Body of pancreas (tissue), 4 donors: ENCODE measurements around the gene PIK3R4. TPM values are rescaled to one million over a fixed set of nuclear protein-coding genes. Genes with fewer than 3 reads are reported as not detected.
A peak's percentile ranks its signal among the peaks of the same experiment; 100 is the strongest.

ENCODE experiments used
- ATAC-seq: fragments of 150-250 bp; one replicate; pipeline ENCODE4 v1.9.1; 2016
- DNase-seq, 4 donors: peaks; one replicate each; pipeline ENCODE4 v3.0.0-alpha.2; 2019
- H3K27ac ChIP-seq, 4 donors: fragments of 200-600 bp; sonication (generic); 1 replicate in 3 of 4; 2 replicates in 1 of 4; pipeline versions ENCODE4 v1.5.1 to v1.6.1; 2016 to 2019; ENCODE audit warnings: mild to moderate bottlenecking in 1 of 4, mixed read lengths in 1 of 4, moderate library complexity in 1 of 4
- H3K27me3 ChIP-seq, 2 donors: fragments of 200-600 bp; sonication (generic); one replicate each; pipeline ENCODE4 v1.6.0; 2016; ENCODE audit warnings: mild to moderate bottlenecking in 1 of 2
- H3K36me3 ChIP-seq, 2 donors: fragments of 200-600 bp; sonication (generic); replicated peaks in 1 of 2; 2 replicates each; pipeline ENCODE4 v1.5.1; 2016; ENCODE audit warnings: low read depth in 2 of 2; ENCODE audit not compliant: insufficient read depth in 1 of 2
- H3K4me1 ChIP-seq: fragments of 200-600 bp; sonication (generic); one replicate; pipeline ENCODE4 v1.6.0; 2016
- H3K4me3 ChIP-seq, 2 donors: fragments of 200-600 bp; sonication (generic); 1 replicate in 1 of 2; 2 replicates in 1 of 2; pipeline ENCODE4 v1.5.1; 2016 to 2019
- H3K9me3 ChIP-seq, 3 donors: fragments of 200-600 bp; sonication (generic); 1 replicate in 2 of 3; 2 replicates in 1 of 3; pipeline ENCODE4 v1.5.1; 2016
- POLR2A ChIP-seq, 3 donors: fragments of 450-650 bp; IDR thresholded peaks; one replicate each; pipeline ENCODE4 v1.6.1; 2016; ENCODE audit warnings: antibody characterized with exemption in 3 of 3, mild to moderate bottlenecking in 2 of 3
- WGBS, 2 donors: methylation state at CpG; one replicate each; pipeline ENCODE4 v1.1.5; 2017; 5-methylcytosine and 5-hydroxymethylcytosine counted together
- intact Hi-C: fragments of 100-400 bp; cut with DNase I; formaldehyde crosslinking; loops from one replicate; pipeline ENCODE4 v1.15.1; 2023
- total RNA-seq, 2 donors: library from RNA; depleted of rRNA; stranded (reverse); fragments of >200 nt; gene quantifications; one replicate each; pipeline ENCODE4 v1.1.0, GENCODE V29; 2016
- TF ChIP-seq, protein P1 (sequence below), 7 experiments: fragments of 450-650 bp in 4 of 7; fragments of 200-600 bp in 3 of 7; sonication (generic) in 3 of 7; IDR thresholded peaks; one replicate each; pipeline ENCODE4 v1.5.1; 2016 to 2019; ENCODE audit warnings: antibody characterized with exemption in 7 of 7

The PIK3R4 gene
- total RNA-seq, 2 donors from 2014 or later: 20.8 to 28.0 TPM

DNA sequence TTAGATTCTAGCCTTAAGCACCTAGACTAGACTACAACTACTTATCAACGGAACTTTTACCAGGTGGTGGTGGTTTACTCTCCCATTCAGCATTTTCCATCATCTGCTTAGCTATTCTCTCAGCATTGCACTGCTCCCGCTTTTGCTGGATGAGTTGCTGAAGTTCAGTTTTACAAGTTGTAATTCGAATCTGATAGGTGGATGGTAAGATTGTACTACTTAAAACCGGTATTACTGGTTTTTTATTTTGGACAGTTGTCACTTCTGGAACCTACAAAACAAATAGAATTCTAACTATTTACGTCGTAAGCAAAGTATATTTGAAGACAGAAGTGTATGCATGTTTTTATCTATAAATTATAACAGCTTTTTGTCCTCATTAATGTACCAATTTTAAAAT is 41.1 kb downstream of the PIK3R4 start:
- intact Hi-C loops: no loop called here

GRCh38 chr3:130702985-130703384 is 43.6 kb downstream of the PIK3R4 start:
- Histone ChIP-seq H3K27ac (no peak overlapping the region), H3K36me3 (no peaks in the 10 kb centered on the region), H3K9me3 (no peaks in the 10 kb centered on the region), H3K4me3 (no peak overlapping the region), H3K27me3 (no peaks in the 10 kb centered on the region), H3K4me1 (peaks cover 14% of the 10 kb centered on the region)
- ATAC-seq (no peak), DNase-seq (no peak)
- WGBS, 2 donors: 82 to 88% methylated on average over 3 of the region's 3 CpGs
- intact Hi-C loops: no loop called here
- TF ChIP-seq, protein P1, sequence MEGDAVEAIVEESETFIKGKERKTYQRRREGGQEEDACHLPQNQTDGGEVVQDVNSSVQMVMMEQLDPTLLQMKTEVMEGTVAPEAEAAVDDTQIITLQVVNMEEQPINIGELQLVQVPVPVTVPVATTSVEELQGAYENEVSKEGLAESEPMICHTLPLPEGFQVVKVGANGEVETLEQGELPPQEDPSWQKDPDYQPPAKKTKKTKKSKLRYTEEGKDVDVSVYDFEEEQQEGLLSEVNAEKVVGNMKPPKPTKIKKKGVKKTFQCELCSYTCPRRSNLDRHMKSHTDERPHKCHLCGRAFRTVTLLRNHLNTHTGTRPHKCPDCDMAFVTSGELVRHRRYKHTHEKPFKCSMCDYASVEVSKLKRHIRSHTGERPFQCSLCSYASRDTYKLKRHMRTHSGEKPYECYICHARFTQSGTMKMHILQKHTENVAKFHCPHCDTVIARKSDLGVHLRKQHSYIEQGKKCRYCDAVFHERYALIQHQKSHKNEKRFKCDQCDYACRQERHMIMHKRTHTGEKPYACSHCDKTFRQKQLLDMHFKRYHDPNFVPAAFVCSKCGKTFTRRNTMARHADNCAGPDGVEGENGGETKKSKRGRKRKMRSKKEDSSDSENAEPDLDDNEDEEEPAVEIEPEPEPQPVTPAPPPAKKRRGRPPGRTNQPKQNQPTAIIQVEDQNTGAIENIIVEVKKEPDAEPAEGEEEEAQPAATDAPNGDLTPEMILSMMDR (IDR thresholded peaks at IDR 0.05): no peak
- TF ChIP-seq POLR2A (IDR thresholded peaks at IDR 0.05): no peak

More for the DNA sequence above, 41.1 kb downstream of the PIK3R4 start:
- DNase-seq: no peak
- TF ChIP-seq, protein P1 (IDR thresholded peaks at IDR 0.05): no peak
- no peak for TF ChIP-seq POLR2A (IDR thresholded peaks at IDR 0.05)
- H3K4me3 ChIP-seq: no peak overlapping the region
- ATAC-seq: no peak
- H3K36me3 ChIP-seq: no peaks in the 10 kb centered on the region
- 45 to 47% methylated on average over 6 of the region's 6 CpGs for WGBS, 2 donors
- no peak overlapping the region for H3K27ac ChIP-seq
- peaks cover 12% of the 10 kb centered on the region for H3K4me1 ChIP-seq
- H3K27me3 ChIP-seq: no peaks in the 10 kb centered on the region
- H3K9me3 ChIP-seq: no peaks in the 10 kb centered on the region

- H3K36me3 ChIP-seq: no peaks in the 10 kb centered on the region
- H3K27me3 ChIP-seq: no peaks in the 10 kb centered on the region
- TF ChIP-seq, protein P1 (IDR thresholded peaks at IDR 0.05): no peak
- no peak for TF ChIP-seq POLR2A (IDR thresholded peaks at IDR 0.05)
- peak overlapping the region in 1 of 4 donors; percentile 63 for H3K27ac ChIP-seq
- H3K4me1 ChIP-seq: peaks cover 13% of the 10 kb centered on the region
- DNase-seq: peak; percentile 24 to 63 (median 50)
- no peaks in the 10 kb centered on the region for H3K9me3 ChIP-seq
- intact Hi-C loops: no loop called here
- WGBS, 2 donors: 14 to 21% methylated on average over 2 of the region's 2 CpGs
- no peak overlapping the region for H3K4me3 ChIP-seq
- ATAC-seq: peak; percentile 60
Observed at GRCh38 chr3:130700541-130700940, 46.1 kb downstream of the PIK3R4 start.

- no peak for TF ChIP-seq POLR2A (IDR thresholded peaks at IDR 0.05)
- TF ChIP-seq, protein P1 (IDR thresholded peaks at IDR 0.05): peak in 5 of 7 experiments; percentile 19 to 39 (median 32)
- intact Hi-C loops: no loop called here
- DNase-seq: no peak
- H3K36me3 ChIP-seq: no peaks in the 10 kb centered on the region
- no peaks in the 10 kb centered on the region for H3K27me3 ChIP-seq
- peak overlapping the region in 1 of 4 donors; percentile 63 for H3K27ac ChIP-seq
- no peak overlapping the region for H3K4me3 ChIP-seq
- no peaks in the 10 kb centered on the region for H3K9me3 ChIP-seq
- peaks cover 10% of the 10 kb centered on the region for H3K4me1 ChIP-seq
- no peak for ATAC-seq
Observed at GRCh38 chr3:130699765-130700164, 46.9 kb downstream of the PIK3R4 start.

- intact Hi-C loops: no loop called here
- DNase-seq: no peak
- ATAC-seq: no peak
- no peaks in the 10 kb centered on the region for H3K4me1 ChIP-seq
- no peaks in the 10 kb centered on the region for H3K27me3 ChIP-seq
- no peak overlapping the region for H3K27ac ChIP-seq
- WGBS, 2 donors: 91 to 97% methylated on average over 2 of the region's 2 CpGs
- TF ChIP-seq, protein P1 (IDR thresholded peaks at IDR 0.05): no peak
- no peak for TF ChIP-seq POLR2A (IDR thresholded peaks at IDR 0.05)
- H3K36me3 ChIP-seq: peaks cover 0 to 2% of the 10 kb centered on the region in 2 donors
- H3K9me3 ChIP-seq: no peaks in the 10 kb centered on the region
- no peak overlapping the region for H3K4me3 ChIP-seq
Observed at GRCh38 chr3:130693314-130693713, 53.3 kb downstream of the PIK3R4 start.
